Measurements from ENCODE around the gene SLC5A9.

DNA sequence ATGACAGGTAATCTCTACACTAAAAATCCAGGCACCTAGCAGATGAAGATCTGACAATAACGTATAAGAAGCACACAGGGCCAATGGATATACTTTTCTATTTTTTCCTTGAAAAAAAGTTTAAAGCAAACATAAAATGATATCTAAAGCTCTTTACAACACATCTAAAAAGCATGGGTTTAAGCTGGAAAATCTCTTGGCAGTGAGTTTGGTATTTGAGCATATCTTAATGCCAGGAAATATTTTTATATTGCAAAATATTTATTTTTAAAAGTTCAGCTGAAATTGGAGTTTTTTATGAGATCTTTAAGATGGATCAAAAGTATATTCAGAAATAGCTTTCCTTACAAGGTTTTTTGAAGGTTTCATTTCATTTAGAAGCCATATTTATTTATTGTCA is 40.5 kb downstream of the SLC5A9 start:
- TF ChIP-seq, protein P1, sequence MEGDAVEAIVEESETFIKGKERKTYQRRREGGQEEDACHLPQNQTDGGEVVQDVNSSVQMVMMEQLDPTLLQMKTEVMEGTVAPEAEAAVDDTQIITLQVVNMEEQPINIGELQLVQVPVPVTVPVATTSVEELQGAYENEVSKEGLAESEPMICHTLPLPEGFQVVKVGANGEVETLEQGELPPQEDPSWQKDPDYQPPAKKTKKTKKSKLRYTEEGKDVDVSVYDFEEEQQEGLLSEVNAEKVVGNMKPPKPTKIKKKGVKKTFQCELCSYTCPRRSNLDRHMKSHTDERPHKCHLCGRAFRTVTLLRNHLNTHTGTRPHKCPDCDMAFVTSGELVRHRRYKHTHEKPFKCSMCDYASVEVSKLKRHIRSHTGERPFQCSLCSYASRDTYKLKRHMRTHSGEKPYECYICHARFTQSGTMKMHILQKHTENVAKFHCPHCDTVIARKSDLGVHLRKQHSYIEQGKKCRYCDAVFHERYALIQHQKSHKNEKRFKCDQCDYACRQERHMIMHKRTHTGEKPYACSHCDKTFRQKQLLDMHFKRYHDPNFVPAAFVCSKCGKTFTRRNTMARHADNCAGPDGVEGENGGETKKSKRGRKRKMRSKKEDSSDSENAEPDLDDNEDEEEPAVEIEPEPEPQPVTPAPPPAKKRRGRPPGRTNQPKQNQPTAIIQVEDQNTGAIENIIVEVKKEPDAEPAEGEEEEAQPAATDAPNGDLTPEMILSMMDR (IDR thresholded peaks at IDR 0.05): no peak
- TF ChIP-seq POLR2A (IDR thresholded peaks at IDR 0.05) (no peak), POLR2AphosphoS5 (IDR thresholded peaks at IDR 0.05) (no peak)

Measured in upper lobe of left lung (tissue), 4 donors.